ENCODE measurements around the gene RAB21.

DNA sequence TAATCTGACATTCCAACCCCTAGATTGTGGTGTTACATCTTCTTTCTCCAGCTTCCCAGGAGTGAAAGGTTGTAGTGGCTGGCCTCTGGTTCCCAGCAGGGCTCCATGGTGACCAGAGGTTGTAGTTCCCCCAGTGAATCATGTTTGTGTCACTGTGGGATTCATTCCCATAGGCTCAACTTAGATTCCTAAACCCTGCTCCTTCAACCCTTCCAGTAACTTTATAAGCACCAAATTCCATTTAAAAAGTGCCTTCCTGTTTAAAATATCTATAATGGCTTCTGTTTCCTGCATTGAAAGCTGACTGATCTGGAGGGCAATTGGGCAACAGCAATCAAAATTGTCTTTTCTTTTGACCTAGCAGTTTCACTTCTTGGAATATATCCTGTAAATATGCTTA is 44.4 kb downstream of the RAB21 start:
- TF ChIP-seq, protein P1, sequence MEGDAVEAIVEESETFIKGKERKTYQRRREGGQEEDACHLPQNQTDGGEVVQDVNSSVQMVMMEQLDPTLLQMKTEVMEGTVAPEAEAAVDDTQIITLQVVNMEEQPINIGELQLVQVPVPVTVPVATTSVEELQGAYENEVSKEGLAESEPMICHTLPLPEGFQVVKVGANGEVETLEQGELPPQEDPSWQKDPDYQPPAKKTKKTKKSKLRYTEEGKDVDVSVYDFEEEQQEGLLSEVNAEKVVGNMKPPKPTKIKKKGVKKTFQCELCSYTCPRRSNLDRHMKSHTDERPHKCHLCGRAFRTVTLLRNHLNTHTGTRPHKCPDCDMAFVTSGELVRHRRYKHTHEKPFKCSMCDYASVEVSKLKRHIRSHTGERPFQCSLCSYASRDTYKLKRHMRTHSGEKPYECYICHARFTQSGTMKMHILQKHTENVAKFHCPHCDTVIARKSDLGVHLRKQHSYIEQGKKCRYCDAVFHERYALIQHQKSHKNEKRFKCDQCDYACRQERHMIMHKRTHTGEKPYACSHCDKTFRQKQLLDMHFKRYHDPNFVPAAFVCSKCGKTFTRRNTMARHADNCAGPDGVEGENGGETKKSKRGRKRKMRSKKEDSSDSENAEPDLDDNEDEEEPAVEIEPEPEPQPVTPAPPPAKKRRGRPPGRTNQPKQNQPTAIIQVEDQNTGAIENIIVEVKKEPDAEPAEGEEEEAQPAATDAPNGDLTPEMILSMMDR (IDR thresholded peaks at IDR 0.05; ENCODE audit: borderline replicate concordance, extremely low read depth, low read length, poor library complexity, severe bottlenecking) = no peak
- no peak for TF ChIP-seq EZH2 (IDR thresholded peaks at IDR 0.05; ENCODE audit: borderline replicate concordance, low read depth, low read length, severe bottlenecking)
